ENCODE data around the gene PRDM11.

PRDM11 gene

GRCh38 chr11:45178223-45178622 is 31.8 kb downstream of the PRDM11 start:
- Histone ChIP-seq H3K27ac (no peak overlapping the region), H3K4me3 (ENCODE audit: low read depth, low read length) (no peak overlapping the region), H3K36me3 (replicated peaks) (no peaks in the 10 kb centered on the region), H3K27me3 (replicated peaks) (peaks cover 3% of the 10 kb centered on the region)
- DNase-seq, result no peak
- in situ Hi-C loops (cut with HindIII; ENCODE audit: low pct_ligation_motif_present, low sequenced_read_pairs), result no loop called here
- no peak for TF ChIP-seq CTCF (IDR thresholded peaks at IDR 0.05; ENCODE audit: low read depth, low read length, missing control alignments)

GRCh38 chr11:45178890-45179671 is 32.6 kb downstream of the PRDM11 start:
- no peaks in the 10 kb centered on the region for H3K36me3 ChIP-seq (replicated peaks)
- H3K4me3 ChIP-seq (ENCODE audit: low read depth, low read length), result no peak overlapping the region
- TF ChIP-seq CTCF (IDR thresholded peaks at IDR 0.05; ENCODE audit: low read depth, low read length, missing control alignments), result no peak
- peaks cover 3% of the 10 kb centered on the region for H3K27me3 ChIP-seq (replicated peaks)
- peak; percentile 74 for DNase-seq
- in situ Hi-C loops (cut with HindIII; ENCODE audit: low pct_ligation_motif_present, low sequenced_read_pairs), result no loop called here
- H3K27ac ChIP-seq, result peak overlapping the region; percentile 31

GRCh38 chr11:45179686-45180178 is 33.3 kb downstream of the PRDM11 start:
- no peak for TF ChIP-seq CTCF (IDR thresholded peaks at IDR 0.05; ENCODE audit: low read depth, low read length, missing control alignments)
- in situ Hi-C loops (cut with HindIII; ENCODE audit: low pct_ligation_motif_present, low sequenced_read_pairs), result no loop called here
- H3K4me3 ChIP-seq (ENCODE audit: low read depth, low read length), result peak overlapping the region; percentile 37
- H3K27ac ChIP-seq, result peak overlapping the region; percentile 31
- DNase-seq, result no peak
- peaks cover 3% of the 10 kb centered on the region for H3K27me3 ChIP-seq (replicated peaks)
- H3K36me3 ChIP-seq (replicated peaks), result no peaks in the 10 kb centered on the region

GRCh38 chr11:45180179-45180847 is 33.9 kb downstream of the PRDM11 start:
- DNase-seq, result no peak
- TF ChIP-seq CTCF (IDR thresholded peaks at IDR 0.05; ENCODE audit: low read depth, low read length, missing control alignments), result peak; percentile 48
- Histone ChIP-seq H3K4me3 (ENCODE audit: low read depth, low read length) (peak overlapping the region; percentile 43), H3K36me3 (replicated peaks) (no peaks in the 10 kb centered on the region), H3K27ac (no peak overlapping the region), H3K27me3 (replicated peaks) (peaks cover 3% of the 10 kb centered on the region)
- in situ Hi-C loops (cut with HindIII; ENCODE audit: low pct_ligation_motif_present, low sequenced_read_pairs), result no loop called here

GRCh38 chr11:45180848-45181192 is 34.4 kb downstream of the PRDM11 start:
- Histone ChIP-seq H3K36me3 (replicated peaks) (no peaks in the 10 kb centered on the region), H3K27ac (no peak overlapping the region), H3K27me3 (replicated peaks) (peaks cover 3% of the 10 kb centered on the region), H3K4me3 (ENCODE audit: low read depth, low read length) (peak overlapping the region; percentile 43)
- in situ Hi-C loops (cut with HindIII; ENCODE audit: low pct_ligation_motif_present, low sequenced_read_pairs), result no loop called here
- DNase-seq, result peak; percentile 17
- TF ChIP-seq CTCF (IDR thresholded peaks at IDR 0.05; ENCODE audit: low read depth, low read length, missing control alignments), result no peak
